ENCODE data around the gene WFIKKN1.

The WFIKKN1 gene

DNA sequence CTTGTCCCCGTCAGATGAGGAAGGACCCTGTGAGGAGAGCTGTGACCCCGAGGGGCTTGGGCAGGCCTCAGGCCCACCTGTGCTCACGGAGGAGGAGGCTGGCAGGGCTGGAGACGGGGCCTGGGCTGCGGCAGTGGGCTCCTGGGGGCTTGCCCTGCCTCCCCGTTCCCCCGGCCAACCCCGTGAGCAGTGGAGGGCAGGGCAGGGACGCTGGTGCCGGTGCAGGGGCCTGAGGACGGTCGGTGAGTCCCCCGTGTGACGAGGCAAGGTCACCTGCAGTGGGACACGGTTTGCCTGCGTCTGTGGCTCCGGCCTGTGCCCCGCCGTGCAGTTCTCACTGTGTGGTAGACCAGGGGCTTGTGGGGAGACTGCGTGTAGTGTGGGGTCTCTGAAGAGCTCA is 28.8 kb downstream of the WFIKKN1 start:
- no peak for DNase-seq
- Histone ChIP-seq H3K4me3 (ENCODE audit: low read depth, low read length) (no peak overlapping the region), H3K36me3 (peaks cover 34% of the 10 kb centered on the region), H3K9me3 (no peaks in the 10 kb centered on the region), H3K4me1 (peaks cover 13% of the 10 kb centered on the region), H3K27me3 (no peaks in the 10 kb centered on the region)
- TF ChIP-seq, protein P1, sequence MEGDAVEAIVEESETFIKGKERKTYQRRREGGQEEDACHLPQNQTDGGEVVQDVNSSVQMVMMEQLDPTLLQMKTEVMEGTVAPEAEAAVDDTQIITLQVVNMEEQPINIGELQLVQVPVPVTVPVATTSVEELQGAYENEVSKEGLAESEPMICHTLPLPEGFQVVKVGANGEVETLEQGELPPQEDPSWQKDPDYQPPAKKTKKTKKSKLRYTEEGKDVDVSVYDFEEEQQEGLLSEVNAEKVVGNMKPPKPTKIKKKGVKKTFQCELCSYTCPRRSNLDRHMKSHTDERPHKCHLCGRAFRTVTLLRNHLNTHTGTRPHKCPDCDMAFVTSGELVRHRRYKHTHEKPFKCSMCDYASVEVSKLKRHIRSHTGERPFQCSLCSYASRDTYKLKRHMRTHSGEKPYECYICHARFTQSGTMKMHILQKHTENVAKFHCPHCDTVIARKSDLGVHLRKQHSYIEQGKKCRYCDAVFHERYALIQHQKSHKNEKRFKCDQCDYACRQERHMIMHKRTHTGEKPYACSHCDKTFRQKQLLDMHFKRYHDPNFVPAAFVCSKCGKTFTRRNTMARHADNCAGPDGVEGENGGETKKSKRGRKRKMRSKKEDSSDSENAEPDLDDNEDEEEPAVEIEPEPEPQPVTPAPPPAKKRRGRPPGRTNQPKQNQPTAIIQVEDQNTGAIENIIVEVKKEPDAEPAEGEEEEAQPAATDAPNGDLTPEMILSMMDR (IDR thresholded peaks at IDR 0.05; ENCODE audit: low read depth, low read length): no peak

DNA sequence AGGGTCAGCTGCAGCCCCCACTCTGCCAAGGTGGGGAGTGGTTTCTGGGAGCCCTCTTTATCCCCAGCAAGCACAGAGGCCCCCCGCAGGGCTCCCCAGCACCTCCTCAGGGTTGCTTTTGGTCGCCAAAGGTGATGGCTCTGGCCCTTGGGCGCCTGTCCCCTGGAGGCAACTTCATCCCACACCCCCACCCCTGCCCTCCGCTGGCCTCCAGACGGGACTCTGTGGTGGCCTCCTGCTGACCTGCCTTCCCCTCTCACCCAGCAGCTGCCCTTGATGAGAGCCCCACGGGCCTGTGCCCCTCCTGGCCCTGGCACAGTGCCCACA is 29.3 kb downstream of the WFIKKN1 start:
- TF ChIP-seq, protein P1 (IDR thresholded peaks at IDR 0.05; ENCODE audit: low read depth, low read length): no peak
- Histone ChIP-seq H3K27me3 (no peaks in the 10 kb centered on the region), H3K4me1 (peaks cover 13% of the 10 kb centered on the region), H3K36me3 (peaks cover 30% of the 10 kb centered on the region), H3K9me3 (no peaks in the 10 kb centered on the region), H3K4me3 (ENCODE audit: low read depth, low read length) (peak overlapping the region; percentile 47)
- DNase-seq: no peak

DNA sequence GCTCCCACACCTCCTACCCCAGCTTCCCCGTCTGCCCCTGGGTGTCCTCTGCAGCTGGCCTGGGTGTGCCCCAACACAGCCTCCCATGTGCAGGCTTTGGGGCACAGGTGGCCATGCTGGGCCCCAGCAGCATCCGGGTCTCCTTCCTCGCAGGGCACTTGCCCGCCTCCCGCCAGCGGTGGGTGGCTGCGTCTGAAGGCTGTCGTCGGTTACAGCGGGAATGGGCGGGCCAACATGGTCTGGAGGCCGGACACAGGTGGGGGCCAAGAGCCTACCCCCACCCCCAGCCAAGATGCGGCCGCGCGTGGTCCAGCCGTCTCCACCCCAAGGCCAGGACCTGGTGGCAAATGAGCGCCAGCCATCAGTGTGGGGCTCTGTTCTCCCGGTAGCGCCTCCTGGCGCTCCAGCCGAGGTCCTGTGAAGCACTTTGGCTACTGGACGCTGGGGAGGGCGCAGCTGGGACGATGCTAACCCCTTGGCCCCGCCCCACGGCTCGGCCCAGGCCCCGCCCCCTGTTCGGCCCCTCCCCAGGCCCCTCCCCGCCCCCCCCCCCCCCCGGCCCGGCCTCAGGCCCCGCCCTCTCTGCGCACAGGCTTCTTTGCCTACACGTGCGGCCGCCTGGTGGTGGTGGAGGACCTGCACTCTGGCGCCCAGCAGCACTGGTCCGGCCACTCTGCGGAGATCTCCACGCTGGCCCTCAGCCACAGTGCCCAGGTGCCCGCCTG is 29.8 kb downstream of the WFIKKN1 start:
- no peaks in the 10 kb centered on the region for H3K27me3 ChIP-seq
- peak overlapping the region; percentile 47 for H3K4me3 ChIP-seq (ENCODE audit: low read depth, low read length)
- TF ChIP-seq, protein P1 (IDR thresholded peaks at IDR 0.05; ENCODE audit: low read depth, low read length): peak; percentile 61
- H3K36me3 ChIP-seq: peaks cover 25% of the 10 kb centered on the region
- no peaks in the 10 kb centered on the region for H3K9me3 ChIP-seq
- DNase-seq: peak; percentile 97
- H3K4me1 ChIP-seq: peaks cover 13% of the 10 kb centered on the region

DNA sequence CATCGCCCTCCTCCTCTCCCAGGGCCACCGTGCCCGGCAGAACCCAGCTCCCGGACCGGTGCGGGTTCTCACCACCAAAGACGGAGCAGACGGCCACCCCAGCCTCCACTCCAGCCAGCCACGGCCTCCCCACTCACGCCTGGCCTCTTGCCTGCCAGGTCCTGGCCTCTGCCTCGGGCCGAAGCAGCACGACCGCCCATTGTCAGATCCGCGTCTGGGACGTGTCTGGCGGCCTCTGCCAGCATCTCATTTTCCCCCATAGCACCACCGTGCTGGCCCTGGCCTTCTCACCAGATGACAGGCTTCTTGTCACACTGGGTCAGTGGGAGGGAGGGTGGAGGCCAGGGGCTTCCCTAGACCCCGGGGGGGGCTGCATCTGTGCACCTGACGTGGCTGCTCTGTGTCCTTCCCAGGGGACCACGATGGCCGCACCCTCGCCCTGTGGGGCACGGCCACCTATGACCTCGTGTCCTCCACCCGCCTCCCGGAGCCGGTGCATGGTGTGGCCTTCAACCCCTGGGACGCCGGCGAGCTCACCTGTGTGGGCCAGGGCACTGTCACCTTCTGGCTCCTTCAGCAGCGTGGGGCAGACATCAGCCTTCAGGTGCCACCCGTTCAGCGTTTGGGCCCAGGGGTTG is 30.5 kb downstream of the WFIKKN1 start:
- peaks cover 21% of the 10 kb centered on the region for H3K36me3 ChIP-seq

DNA sequence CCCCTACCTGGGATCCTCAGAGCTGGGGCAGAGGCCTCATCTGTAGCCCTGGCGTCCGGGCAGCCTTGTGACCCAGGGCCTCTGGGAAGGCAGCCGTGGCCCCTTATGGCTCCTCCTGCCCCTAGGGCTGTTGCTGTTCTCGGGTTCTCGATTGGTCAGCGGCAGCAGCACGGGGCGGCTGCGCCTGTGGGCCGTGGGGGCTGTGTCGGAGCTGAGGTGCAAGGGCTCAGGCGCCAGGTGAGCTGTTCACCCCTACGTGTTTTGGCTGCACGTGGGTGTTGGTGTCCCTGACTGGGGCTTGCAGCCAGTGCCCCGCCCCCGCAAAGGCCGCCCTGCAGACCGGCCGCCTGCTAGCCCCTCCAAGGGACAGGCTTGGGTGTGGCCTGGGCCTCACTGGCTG is 31.3 kb downstream of the WFIKKN1 start:
- Histone ChIP-seq H3K27me3 (no peaks in the 10 kb centered on the region), H3K36me3 (peaks cover 17% of the 10 kb centered on the region), H3K4me3 (ENCODE audit: low read depth, low read length) (no peak overlapping the region), H3K4me1 (peaks cover 13% of the 10 kb centered on the region), H3K9me3 (no peaks in the 10 kb centered on the region)
- no peak for DNase-seq
- TF ChIP-seq, protein P1 (IDR thresholded peaks at IDR 0.05; ENCODE audit: low read depth, low read length): no peak

More for the DNA sequence above, 30.5 kb downstream of the WFIKKN1 start:
- TF ChIP-seq, protein P1 (IDR thresholded peaks at IDR 0.05; ENCODE audit: low read depth, low read length): peak; percentile 8; the same call in 1 of the 2 replicates
- Histone ChIP-seq H3K4me3 (ENCODE audit: low read depth, low read length) (peak overlapping the region; percentile 16), H3K4me1 (peaks cover 13% of the 10 kb centered on the region), H3K9me3 (no peaks in the 10 kb centered on the region), H3K27me3 (no peaks in the 10 kb centered on the region)
- DNase-seq: no peak

DNA sequence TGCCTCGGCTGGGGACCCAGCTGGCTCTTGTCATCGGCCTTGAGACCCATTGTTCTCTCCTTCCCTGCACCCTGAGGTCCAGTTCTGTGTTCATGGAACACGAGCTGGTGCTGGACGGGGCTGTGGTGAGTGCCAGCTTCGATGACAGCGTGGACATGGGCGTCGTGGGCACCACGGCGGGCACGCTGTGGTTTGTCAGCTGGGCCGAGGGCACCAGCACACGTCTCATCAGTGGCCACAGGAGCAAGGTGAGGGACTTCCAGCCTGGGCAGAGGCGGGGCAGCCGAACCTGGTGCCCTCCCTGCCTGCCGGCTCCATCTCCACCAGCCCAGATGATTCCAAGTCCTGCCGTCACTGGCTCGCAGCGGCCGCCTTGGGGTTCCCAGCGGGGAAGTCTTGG is 31.8 kb downstream of the WFIKKN1 start:
- Histone ChIP-seq H3K27me3 (no peaks in the 10 kb centered on the region), H3K4me1 (peaks cover 13% of the 10 kb centered on the region), H3K9me3 (no peaks in the 10 kb centered on the region), H3K36me3 (peaks cover 13% of the 10 kb centered on the region; the same call in 1 of the 2 replicates), H3K4me3 (ENCODE audit: low read depth, low read length) (no peak overlapping the region)
- TF ChIP-seq, protein P1 (IDR thresholded peaks at IDR 0.05; ENCODE audit: low read depth, low read length): no peak
- no peak for DNase-seq

Data from BE2C (cell line).